HCT116 (cell line): Measurements from ENCODE around the gene SLC6A13.

Experiments
- CEBPB ChIP-seq: IDR thresholded peaks from 2 replicates; pipeline ENCODE4 v1.6.1; 2012; ENCODE audit warnings: low read depth
- CTCF ChIP-seq, 3 experiments: fragments of 200-600 bp in 1 of 3; sonication (generic) in 1 of 3; IDR thresholded peaks in 2 of 3; conservative IDR thresholded peaks in 1 of 3; 2 replicates each; pipeline ENCODE4 v1.5.1; 2012 to 2017; ENCODE audit warnings: low read depth in 2 of 3, low read length in 2 of 3, antibody characterized with exemption in 1 of 3, borderline replicate concordance in 1 of 3, control low read depth in 1 of 3, mild to moderate bottlenecking in 1 of 3, mixed read lengths in 1 of 3, mixed run types in 1 of 3, moderate library complexity in 1 of 3; ENCODE audit not compliant: insufficient read depth in 1 of 3
- EGR1 ChIP-seq: IDR thresholded peaks from 2 replicates; pipeline ENCODE4 v1.6.1; 2012; ENCODE audit warnings: low read depth
- ELF1 ChIP-seq: IDR thresholded peaks from 2 replicates; pipeline ENCODE4 v1.6.1; 2012; ENCODE audit warnings: low read depth, borderline replicate concordance
- EZH2 ChIP-seq: fragments of 200-600 bp; sonication (generic); IDR thresholded peaks from 2 replicates; pipeline ENCODE4 v1.6.1; 2017; ENCODE audit warnings: antibody characterized with exemption, mixed run types
- EZH2phosphoT487 ChIP-seq: fragments of 200-600 bp; IDR thresholded peaks from 2 replicates; pipeline ENCODE4 v1.6.1; 2018; ENCODE audit warnings: antibody characterized with exemption, borderline replicate concordance
- POLR2A ChIP-seq: IDR thresholded peaks from 2 replicates; pipeline ENCODE4 v1.7.0; 2011; ENCODE audit warnings: borderline replicate concordance; ENCODE audit not compliant: insufficient read depth, insufficient read length; ENCODE audit errors: extremely low read depth
- POLR2AphosphoS5 ChIP-seq: IDR thresholded peaks from 2 replicates; pipeline ENCODE4 v1.6.1; 2011; ENCODE audit warnings: mild to moderate bottlenecking, low read depth, low read length, moderate library complexity
- RAD21 ChIP-seq: IDR thresholded peaks from 2 replicates; pipeline ENCODE4 v1.6.1; 2012; ENCODE audit warnings: low read depth, mild to moderate bottlenecking
- REST ChIP-seq: IDR thresholded peaks from 2 replicates; pipeline ENCODE4 v1.6.1; 2012; ENCODE audit warnings: low read depth
- SIN3A ChIP-seq: IDR thresholded peaks from 2 replicates; pipeline ENCODE4 v1.6.1; 2012; ENCODE audit warnings: low read depth
- ZNF274 ChIP-seq: fragments of 200-500 bp; sonication (Bioruptor generic); IDR thresholded peaks from 2 replicates; pipeline ENCODE4 v1.6.1; 2014; ENCODE audit warnings: mild to moderate bottlenecking, low read depth, low read length, inconsistent platforms

- no peak for TF ChIP-seq POLR2A
- no peak for TF ChIP-seq CTCF (IDR thresholded peaks at IDR 0.05 in 2 of 3, conservative IDR thresholded peaks at IDR 0.05 in 1 of 3; ENCODE audit: borderline replicate concordance in 1 of 3, insufficient read depth in 1 of 3, low read depth in 2 of 3, low read length in 2 of 3)
- no peak for TF ChIP-seq ZNF274
- TF ChIP-seq EZH2 = no peak
- TF ChIP-seq ELF1 = no peak
- no peak for TF ChIP-seq POLR2AphosphoS5
- TF ChIP-seq REST = no peak
- TF ChIP-seq SIN3A = no peak
- TF ChIP-seq EZH2phosphoT487 = no peak
- TF ChIP-seq CEBPB = no peak
- no peak for TF ChIP-seq RAD21
- no peak for TF ChIP-seq EGR1
These were observed 6.4 kb downstream of the SLC6A13 start for GRCh38 chr12:256225-256624.
